K562 (cell line): ENCODE data around the gene MAP4K4. TPM values are rescaled to one million over a fixed set of nuclear protein-coding genes. Genes with fewer than 3 reads are reported as not detected.

Experiments used
- ARID3B ChIP-seq: fragments of 250-450 bp; sonication (Bioruptor Pico); IDR thresholded peaks from 2 replicates; pipeline ENCODE4 v1.4.0; 2020; ENCODE audit warnings: borderline replicate concordance
- BCOR ChIP-seq: fragments of 450-650 bp; IDR thresholded peaks from 2 replicates; pipeline ENCODE4 v1.6.1; 2016
- CBX1 ChIP-seq: sonication (generic); IDR thresholded peaks from 2 replicates; pipeline ENCODE4 v1.6.1; 2016; ENCODE audit warnings: antibody characterized with exemption, low read depth, mild to moderate bottlenecking
- CCNT2 ChIP-seq: IDR thresholded peaks from 2 replicates; pipeline ENCODE4 v1.6.1; 2011; ENCODE audit warnings: borderline replicate concordance, low read depth, mild to moderate bottlenecking, moderate library complexity, mixed read lengths, low read length; ENCODE audit not compliant: insufficient read length; ENCODE audit errors: extremely low read depth
- CHD1 ChIP-seq: fragments of 200-600 bp; sonication (generic); IDR thresholded peaks from one replicate; pipeline ENCODE4 v1.6.1; 2012; ENCODE audit warnings: mild to moderate bottlenecking, moderate library complexity, low read length, inconsistent platforms
- ESRRA ChIP-seq: fragments of 450-650 bp; IDR thresholded peaks from 2 replicates; pipeline ENCODE4 v1.6.1; 2014; ENCODE audit warnings: low read depth, mild to moderate bottlenecking, moderate library complexity, borderline replicate concordance
- GABPA ChIP-seq: fragments of 200-800 bp; sonication (Bioruptor generic); conservative IDR thresholded peaks from 2 replicates; pipeline ENCODE4 v1.6.1; 2016; ENCODE audit warnings: low read depth, missing genetic modification characterization, missing compliant biosample characterization
- GMEB1 ChIP-seq: fragments of 250-450 bp; sonication (Bioruptor Pico); IDR thresholded peaks from 2 replicates; pipeline ENCODE4 v1.4.0; 2020; ENCODE audit warnings: mild to moderate bottlenecking
- HIVEP1 ChIP-seq: fragments of 250-450 bp; sonication (Bioruptor Pico); IDR thresholded peaks from 2 replicates; pipeline ENCODE4 v1.4.0; 2020; ENCODE audit warnings: mild to moderate bottlenecking
- KDM2B ChIP-seq: fragments of 250-450 bp; sonication (Bioruptor Pico); IDR thresholded peaks from 2 replicates; pipeline ENCODE4 v1.8.0; 2021; ENCODE audit warnings: mild to moderate bottlenecking, moderate library complexity
- L3MBTL2 ChIP-seq: fragments of 450-650 bp; IDR thresholded peaks from 2 replicates; pipeline ENCODE4 v1.6.1; 2016; ENCODE audit warnings: mild to moderate bottlenecking, moderate library complexity
- LEF1 ChIP-seq: fragments of 450-650 bp; IDR thresholded peaks from 2 replicates; pipeline ENCODE4 v1.6.1; 2016; ENCODE audit warnings: mild to moderate bottlenecking
- MXI1 ChIP-seq: IDR thresholded peaks from 2 replicates; pipeline ENCODE4 v1.6.1; 2011; ENCODE audit warnings: low read depth, mild to moderate bottlenecking, improper control_type of control experiment, low read length
- POLR2G ChIP-seq: fragments of 200-400 bp; formaldehyde crosslinking; IDR thresholded peaks from 2 replicates; pipeline ENCODE4 v1.6.1; 2017; ENCODE audit warnings: low read depth, mild to moderate bottlenecking, antibody characterized with exemption, low read length, moderate library complexity
- SIN3A ChIP-seq, 2 experiments: fragments of 150-350 bp in 1 of 2; IDR thresholded peaks; 2 replicates each; pipeline ENCODE4 v1.6.1; 2011 to 2016; ENCODE audit warnings: borderline replicate concordance in 2 of 2, low read depth in 2 of 2, low read length in 2 of 2, mild to moderate bottlenecking in 2 of 2, moderate library complexity in 2 of 2; ENCODE audit not compliant: control insufficient read depth in 1 of 2
- SRSF7 ChIP-seq: fragments of 200-400 bp; formaldehyde crosslinking; optimal IDR thresholded peaks from 2 replicates; pipeline ENCODE3; 2017; ENCODE audit warnings: mild to moderate bottlenecking, low read depth, low read length
- SUPT5H ChIP-seq: fragments of 450-650 bp; IDR thresholded peaks from 2 replicates; pipeline ENCODE4 v1.6.1; 2016
- TAL1 ChIP-seq: fragments of 450-650 bp; IDR thresholded peaks from 2 replicates; pipeline ENCODE4 v1.6.1; 2016; ENCODE audit warnings: mild to moderate bottlenecking
- ZBTB17 ChIP-seq: fragments of 450-650 bp; formaldehyde crosslinking; IDR thresholded peaks from 2 replicates; pipeline ENCODE4 v1.4.0; 2020; ENCODE audit warnings: mild to moderate bottlenecking
- ZBTB7A ChIP-seq: IDR thresholded peaks from 2 replicates; pipeline ENCODE4 v1.6.1; 2011; ENCODE audit warnings: low read depth, mild to moderate bottlenecking, low read length, moderate library complexity, borderline replicate concordance; ENCODE audit not compliant: control insufficient read depth
- ZNF174 ChIP-seq: fragments of 250-450 bp; sonication (Bioruptor Pico); IDR thresholded peaks from 2 replicates; pipeline ENCODE4 v1.4.0; 2020; ENCODE audit warnings: mild to moderate bottlenecking
- ZNF311 ChIP-seq: fragments of 250-450 bp; sonication (Bioruptor Pico); IDR thresholded peaks from 2 replicates; pipeline ENCODE4 v1.4.0; 2020; ENCODE audit warnings: mild to moderate bottlenecking, moderate library complexity
- polyA plus RNA-seq, 8 experiments: library from polyadenylated mRNA; depleted of rRNA in 4 of 8; stranded (reverse) in 5 of 8; unstranded in 3 of 8; fragments of >200 nt; fragmentation: Nextera tagmentation in 2 of 8; fragmentation: Illumina TruSeq in 1 of 8; extraction: Ambion mirVana in 2 of 8; extraction: Trizol in 1 of 8; gene quantifications; 2 replicates each; pipeline versions ENCODE4 v1.2.1 to v1.2.3, GENCODE V29; 2011 to 2014; ENCODE audit warnings: inconsistent platforms in 1 of 8, missing spikeins in 1 of 8
- total RNA-seq, 7 experiments: library from RNA; depleted of rRNA in 6 of 7; stranded (reverse); fragments of >200 nt in 6 of 7; fragmentation: Illumina TruSeq in 2 of 7; extraction: Trizol in 2 of 7; gene quantifications; 2 replicates each; pipeline versions ENCODE4 v1.2.1 to v1.2.3, GENCODE V29; 2011 to 2021; ENCODE audit warnings: low replicate concordance in 1 of 7
- TF ChIP-seq, protein P1 (sequence below): sonication (generic); formaldehyde crosslinking; IDR thresholded peaks from 2 replicates; pipeline ENCODE4 v1.4.0; 2020; ENCODE audit warnings: mild to moderate bottlenecking, missing genetic modification reagents

MAP4K4 gene
- total and polyA plus RNA-seq, 9 of the 15 experiments (the other 6 are each of a cell fraction or from before 2014, with no cell fraction given): 7.6 to 76.4 (median 50.6) TPM

DNA sequence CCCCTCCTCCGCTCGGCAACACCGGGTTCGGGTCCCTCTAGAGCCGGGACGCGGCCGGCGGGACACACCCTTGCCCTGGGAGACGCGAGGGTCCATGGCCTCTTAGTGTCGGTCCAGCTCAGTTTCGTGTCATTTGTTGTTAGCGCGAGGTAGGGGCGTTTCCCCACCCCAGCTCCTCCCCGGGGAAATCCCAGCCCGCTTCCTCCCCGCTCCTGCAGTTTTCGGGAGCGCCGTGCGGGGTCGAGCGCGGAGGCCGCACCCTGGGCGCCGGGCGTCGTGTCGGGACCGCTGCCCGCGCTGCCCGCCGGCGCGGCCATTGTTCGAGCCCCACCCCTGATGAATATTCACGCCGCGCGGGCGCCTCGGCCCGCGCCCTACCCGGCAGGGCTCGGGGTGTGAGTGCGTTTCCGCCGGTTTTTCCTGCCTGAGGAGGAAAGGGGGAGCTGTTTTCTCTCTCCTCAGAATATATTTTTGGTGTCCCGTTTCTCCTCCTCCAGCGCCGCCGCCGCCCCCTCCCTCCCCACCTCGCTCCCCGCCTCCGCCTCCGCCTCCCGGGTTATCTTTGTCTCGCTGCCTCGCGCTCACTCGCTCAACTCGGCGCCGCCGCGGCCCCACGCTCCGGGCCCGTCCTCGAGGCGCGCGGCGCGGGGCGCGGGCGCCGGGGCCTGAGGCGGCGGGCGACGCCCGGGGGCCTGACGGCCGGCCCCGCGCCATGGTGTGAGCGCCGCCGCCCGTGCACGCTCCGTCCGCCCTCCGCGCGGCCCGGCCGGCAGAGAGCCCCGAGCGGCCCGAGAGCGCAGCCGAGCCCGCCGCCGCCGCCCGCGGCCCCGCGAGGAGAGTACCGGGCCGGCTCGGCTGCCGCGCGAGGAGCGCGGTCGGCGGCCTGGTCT, at the start of gene MAP4K4 (continued):
- 0 out of 2 replicates have a peak, but pooled peaks have one; percentile 46 for TF ChIP-seq CBX1
- TF ChIP-seq GMEB1 (CRISPR knock-in tag): peak; percentile 40; the same call in 1 of the 2 replicates
- peak; percentile 98 for TF ChIP-seq POLR2G
- TF ChIP-seq, protein P1, sequence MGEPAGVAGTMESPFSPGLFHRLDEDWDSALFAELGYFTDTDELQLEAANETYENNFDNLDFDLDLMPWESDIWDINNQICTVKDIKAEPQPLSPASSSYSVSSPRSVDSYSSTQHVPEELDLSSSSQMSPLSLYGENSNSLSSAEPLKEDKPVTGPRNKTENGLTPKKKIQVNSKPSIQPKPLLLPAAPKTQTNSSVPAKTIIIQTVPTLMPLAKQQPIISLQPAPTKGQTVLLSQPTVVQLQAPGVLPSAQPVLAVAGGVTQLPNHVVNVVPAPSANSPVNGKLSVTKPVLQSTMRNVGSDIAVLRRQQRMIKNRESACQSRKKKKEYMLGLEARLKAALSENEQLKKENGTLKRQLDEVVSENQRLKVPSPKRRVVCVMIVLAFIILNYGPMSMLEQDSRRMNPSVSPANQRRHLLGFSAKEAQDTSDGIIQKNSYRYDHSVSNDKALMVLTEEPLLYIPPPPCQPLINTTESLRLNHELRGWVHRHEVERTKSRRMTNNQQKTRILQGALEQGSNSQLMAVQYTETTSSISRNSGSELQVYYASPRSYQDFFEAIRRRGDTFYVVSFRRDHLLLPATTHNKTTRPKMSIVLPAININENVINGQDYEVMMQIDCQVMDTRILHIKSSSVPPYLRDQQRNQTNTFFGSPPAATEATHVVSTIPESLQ (CRISPR knock-in tag): no peak
- TF ChIP-seq LEF1: no peak
- peak; percentile 69 for TF ChIP-seq GABPA (tag)
- TF ChIP-seq CCNT2: peak; percentile 85
- peak; percentile 37; the same call in 1 of the 2 replicates for TF ChIP-seq MXI1
- TF ChIP-seq ZBTB7A: peak; percentile 76; the same call in 1 of the 2 replicates
- no peak for TF ChIP-seq SRSF7
- 0 out of 2 replicates have a peak, but pooled peaks have one; percentile 26 for TF ChIP-seq ESRRA
- 0 out of 2 replicates have a peak, but pooled peaks have one; percentile 41 for TF ChIP-seq HIVEP1
- TF ChIP-seq SUPT5H: 0 out of 2 replicates have a peak, but pooled peaks have one; percentile 35
- peak; percentile 35 for TF ChIP-seq CHD1
- TF ChIP-seq ZBTB17 (CRISPR knock-in tag): peak; percentile 56; the same call in 1 of the 2 replicates
- no peak for TF ChIP-seq ARID3B (CRISPR knock-in tag)
- TF ChIP-seq ZNF174 (CRISPR knock-in tag): no peak
- no peak for TF ChIP-seq TAL1
- TF ChIP-seq SIN3A (IDR thresholded peaks at IDR 0.05; ENCODE audit: borderline replicate concordance in 2 of 2, control insufficient read depth in 1 of 2, low read depth in 2 of 2, low read length in 2 of 2): 0 out of 4 replicates have a peak, but pooled peaks of 1 of the 2 experiments have one; percentile 17
- TF ChIP-seq BCOR: no peak
- no peak for TF ChIP-seq KDM2B (CRISPR knock-in tag)
- no peak for TF ChIP-seq ZNF311 (CRISPR knock-in tag)
- TF ChIP-seq L3MBTL2: peak; percentile 95
